Tibial artery (tissue), 4 donors: ENCODE results near the gene PKNOX2.

Source experiments
- DNase-seq, 2 donors: peaks; one replicate each; pipeline ENCODE4 v3.0.0-alpha.2; 2019
- H3K27ac ChIP-seq, 2 donors: fragments of 200-600 bp; sonication (generic) in 1 of 2; 1 replicate in 1 of 2; 2 replicates in 1 of 2; pipeline ENCODE4 v1.5.1; 2018 to 2019; ENCODE audit warnings: mild to moderate bottlenecking in 1 of 2
- H3K27me3 ChIP-seq, 2 donors: fragments of 200-600 bp; sonication (generic) in 1 of 2; one replicate each; pipeline versions ENCODE4 v1.5.1 to v1.6.0; 2016 to 2019
- H3K36me3 ChIP-seq, 3 donors: fragments of 200-600 bp; sonication (generic) in 2 of 3; one replicate each; pipeline ENCODE4 v1.5.1; 2016 to 2019; ENCODE audit warnings: mild to moderate bottlenecking in 2 of 3
- H3K4me1 ChIP-seq, 4 donors: fragments of 200-600 bp; sonication (generic) in 2 of 4; 1 replicate in 3 of 4; 2 replicates in 1 of 4; pipeline ENCODE4 v1.5.1; 2016 to 2019
- H3K4me3 ChIP-seq, 2 donors: fragments of 200-600 bp; sonication (generic) in 1 of 2; 1 replicate in 1 of 2; 2 replicates in 1 of 2; pipeline ENCODE4 v1.5.1; 2018 to 2019; ENCODE audit warnings: mild to moderate bottlenecking in 2 of 2
- H3K9me3 ChIP-seq, 3 donors: fragments of 200-600 bp; sonication (generic) in 1 of 3; one replicate each; pipeline ENCODE4 v1.5.1; 2016 to 2019
- CTCF ChIP-seq, 2 experiments: fragments of 200-600 bp in 1 of 2; fragments of 450-650 bp in 1 of 2; IDR thresholded peaks; one replicate each; pipeline ENCODE4 v1.5.1; 2017 to 2019; ENCODE audit warnings: antibody characterized with exemption in 2 of 2, mild to moderate bottlenecking in 1 of 2, moderate library complexity in 1 of 2
- intact Hi-C: fragments of 100-400 bp; cut with DNase I; formaldehyde crosslinking; loops from one replicate; pipeline ENCODE4 v1.15.0; 2023; ENCODE audit warnings: low total_unique reads

Gene PKNOX2

GRCh38 chr11:125226031-125226430, 61.5 kb downstream of the PKNOX2 start:
- H3K4me1 ChIP-seq, result no peaks in the 10 kb centered on the region
- H3K9me3 ChIP-seq, result no peaks in the 10 kb centered on the region
- no peak overlapping the region for H3K4me3 ChIP-seq
- no peaks in the 10 kb centered on the region for H3K27me3 ChIP-seq
- DNase-seq, result no peak
- intact Hi-C loops, result loop anchor here (5.0 kb wide), 1 partner anchor 64 kb away; the partner anchor contains the start of gene PKNOX2
- TF ChIP-seq CTCF (IDR thresholded peaks at IDR 0.05), result no peak
- H3K36me3 ChIP-seq, result no peaks in the 10 kb centered on the region
- H3K27ac ChIP-seq, result no peak overlapping the region

GRCh38 chr11:125226706-125227105, 62.2 kb downstream of the PKNOX2 start:
- Histone ChIP-seq H3K4me1 (no peaks in the 10 kb centered on the region), H3K27ac (no peak overlapping the region), H3K4me3 (no peak overlapping the region), H3K36me3 (no peaks in the 10 kb centered on the region), H3K27me3 (no peaks in the 10 kb centered on the region), H3K9me3 (no peaks in the 10 kb centered on the region)
- TF ChIP-seq CTCF (IDR thresholded peaks at IDR 0.05), result no peak
- intact Hi-C loops, result loop anchor here (5.0 kb wide), 1 partner anchor 64 kb away; the partner anchor contains the start of gene PKNOX2
- DNase-seq, result no peak

- Histone ChIP-seq H3K27ac (no peak overlapping the region), H3K9me3 (no peaks in the 10 kb centered on the region), H3K27me3 (no peaks in the 10 kb centered on the region), H3K4me3 (no peak overlapping the region), H3K4me1 (no peaks in the 10 kb centered on the region), H3K36me3 (no peaks in the 10 kb centered on the region)
- no peak for TF ChIP-seq CTCF (IDR thresholded peaks at IDR 0.05)
- intact Hi-C loops, result loop anchor here (5.0 kb wide), 1 partner anchor 65 kb away; the partner anchor contains the start of gene PKNOX2
- no peak for DNase-seq
Measured at GRCh38 chr11:125227151-125227550, 62.6 kb downstream of the PKNOX2 start.

- no peak overlapping the region for H3K27ac ChIP-seq
- no peak for DNase-seq
- H3K27me3 ChIP-seq, result no peaks in the 10 kb centered on the region
- H3K4me1 ChIP-seq, result no peaks in the 10 kb centered on the region
- no peaks in the 10 kb centered on the region for H3K9me3 ChIP-seq
- H3K4me3 ChIP-seq, result no peak overlapping the region
- intact Hi-C loops, result loop anchor here (5.0 kb wide), 1 partner anchor 66 kb away; the partner anchor contains the start of gene PKNOX2
- H3K36me3 ChIP-seq, result no peaks in the 10 kb centered on the region
- TF ChIP-seq CTCF (IDR thresholded peaks at IDR 0.05), result no peak
Measured at GRCh38 chr11:125228445-125228844, 63.9 kb downstream of the PKNOX2 start.

- no peak for TF ChIP-seq CTCF (IDR thresholded peaks at IDR 0.05)
- Histone ChIP-seq H3K4me3 (no peak overlapping the region), H3K27me3 (no peaks in the 10 kb centered on the region), H3K27ac (no peak overlapping the region), H3K4me1 (no peaks in the 10 kb centered on the region), H3K36me3 (no peaks in the 10 kb centered on the region), H3K9me3 (no peaks in the 10 kb centered on the region)
- intact Hi-C loops, result loop anchor here (5.0 kb wide), 1 partner anchor 67 kb away; the partner anchor contains the start of gene PKNOX2
- no peak for DNase-seq
Measured at GRCh38 chr11:125228993-125229392, 64.4 kb downstream of the PKNOX2 start.

GRCh38 chr11:125229916-125230315, 65.4 kb downstream of the PKNOX2 start:
- no peaks in the 10 kb centered on the region for H3K9me3 ChIP-seq
- no peak overlapping the region for H3K4me3 ChIP-seq
- H3K4me1 ChIP-seq, result no peaks in the 10 kb centered on the region
- H3K27me3 ChIP-seq, result no peaks in the 10 kb centered on the region
- no peak for DNase-seq
- H3K27ac ChIP-seq, result no peak overlapping the region
- intact Hi-C loops, result loop anchor here (5.0 kb wide), 1 partner anchor 68 kb away; the partner anchor contains the start of gene PKNOX2
- TF ChIP-seq CTCF (IDR thresholded peaks at IDR 0.05), result no peak
- H3K36me3 ChIP-seq, result no peaks in the 10 kb centered on the region
